Heart left ventricle (tissue), 13 donors: ENCODE data around the gene VAT1L.

Experiments
- POLR2A ChIP-seq, 2 donors: fragments of 450-650 bp; IDR thresholded peaks; one replicate each; pipeline ENCODE4 v1.6.1; 2017; ENCODE audit warnings: antibody characterized with exemption in 2 of 2, mild to moderate bottlenecking in 2 of 2, moderate library complexity in 2 of 2
- TF ChIP-seq, protein P1 (sequence below), 12 donors: fragments of 200-600 bp; sonication (generic) in 4 of 12; IDR thresholded peaks; one replicate each; pipeline versions ENCODE4 v1.5.0 to v1.8.0; 2018 to 2022; ENCODE audit warnings: antibody characterized with exemption in 12 of 12, mild to moderate bottlenecking in 5 of 12
- donor health status: ischemic (EF 13 %, LVEDD 7.1; RV severe dilation, severe dysfunction).
- donor health status: DM: no; HTN: yes; CAD: no.
- donor health status: DM: no; HTN: no; CAD: no.
- donor health status: ischemic (EF 25% LVEDD 6.9; RV normal size, moderate dysfunction).
- donor health status: ischemic (EF 25% LVEDD 5.7; RV mildly dilated, moderate dysfunction).
- donor health status: ischemic (EF 35%, LVEDD 5.7; RV mildly dilated, moderate dysfunction).
- donor health status: nonischemic (EF 11% LVEDD 7.7; RV severe dilation, severe dysfunction).
- donor health status: DM: yes; HTN: yes; CAD: no.
- donor health status: PGD.
- donor health status: ischemic (EF 29% LVEDD 5.4; RV normal size, mild dysfunction).
- donor health status: nonischemic (EF 23%, LVEDD 6.1; RV moderate dilation, normal function).

DNA sequence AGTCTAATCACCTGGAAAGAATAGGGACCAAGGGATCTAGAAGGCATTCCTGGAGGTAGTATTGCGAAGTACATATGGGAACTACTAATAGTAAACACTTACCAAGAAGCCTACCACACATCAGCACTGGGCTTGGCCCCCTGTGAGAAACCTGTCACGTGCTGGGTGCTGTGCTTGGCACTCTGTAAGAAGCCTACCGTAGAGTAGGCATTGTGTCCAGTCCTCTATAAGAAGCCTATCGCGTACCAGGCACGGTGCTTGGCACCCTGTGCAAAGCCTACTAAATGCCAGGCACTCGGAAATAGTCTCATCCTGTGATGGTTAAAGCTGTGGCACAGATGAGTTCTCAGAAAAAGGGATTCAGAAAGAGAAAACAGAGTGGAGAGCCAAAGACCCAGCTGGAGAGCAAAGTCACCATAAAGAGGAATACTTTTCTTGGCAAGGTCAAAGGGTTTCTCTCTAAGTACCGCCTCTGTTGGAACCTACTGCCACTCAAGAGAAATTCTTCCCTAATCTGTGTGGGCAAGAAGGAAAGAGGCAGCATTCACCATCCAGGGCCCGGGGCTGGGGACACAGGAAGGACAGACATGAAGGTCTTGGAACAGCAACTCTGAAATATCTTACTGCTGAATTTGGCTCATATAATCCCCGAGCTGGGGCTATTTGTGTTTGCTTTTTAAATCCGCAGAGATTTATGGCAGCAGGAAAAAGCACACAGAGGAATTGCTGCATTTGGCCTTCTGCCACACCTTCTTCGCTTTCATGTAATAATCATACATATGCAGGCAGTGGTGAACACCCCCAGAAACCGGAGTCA lies 81.8 kb downstream of the VAT1L start:
- TF ChIP-seq, protein P1, sequence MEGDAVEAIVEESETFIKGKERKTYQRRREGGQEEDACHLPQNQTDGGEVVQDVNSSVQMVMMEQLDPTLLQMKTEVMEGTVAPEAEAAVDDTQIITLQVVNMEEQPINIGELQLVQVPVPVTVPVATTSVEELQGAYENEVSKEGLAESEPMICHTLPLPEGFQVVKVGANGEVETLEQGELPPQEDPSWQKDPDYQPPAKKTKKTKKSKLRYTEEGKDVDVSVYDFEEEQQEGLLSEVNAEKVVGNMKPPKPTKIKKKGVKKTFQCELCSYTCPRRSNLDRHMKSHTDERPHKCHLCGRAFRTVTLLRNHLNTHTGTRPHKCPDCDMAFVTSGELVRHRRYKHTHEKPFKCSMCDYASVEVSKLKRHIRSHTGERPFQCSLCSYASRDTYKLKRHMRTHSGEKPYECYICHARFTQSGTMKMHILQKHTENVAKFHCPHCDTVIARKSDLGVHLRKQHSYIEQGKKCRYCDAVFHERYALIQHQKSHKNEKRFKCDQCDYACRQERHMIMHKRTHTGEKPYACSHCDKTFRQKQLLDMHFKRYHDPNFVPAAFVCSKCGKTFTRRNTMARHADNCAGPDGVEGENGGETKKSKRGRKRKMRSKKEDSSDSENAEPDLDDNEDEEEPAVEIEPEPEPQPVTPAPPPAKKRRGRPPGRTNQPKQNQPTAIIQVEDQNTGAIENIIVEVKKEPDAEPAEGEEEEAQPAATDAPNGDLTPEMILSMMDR (IDR thresholded peaks at IDR 0.05): no peak
- TF ChIP-seq POLR2A (IDR thresholded peaks at IDR 0.05): no peak
